Astrocyte (in vitro differentiated cells and primary cell): ENCODE data around the gene ARID3B. TPM values are rescaled to one million over a fixed set of nuclear protein-coding genes. Genes with fewer than 3 reads are reported as not detected.

ENCODE experiments used
- DNase-seq: peaks from one replicate; pipeline ENCODE4 v3.0.0-alpha.2; 2010; ENCODE audit warnings: low read depth
- FAIRE-seq: peaks from 2 replicates; lab custom pipeline; 2011; peaks lifted over from hg19 to GRCh38; lab: Jason Lieb, UNC
- H2AFZ ChIP-seq: 2 replicates; pipeline ENCODE4 v1.6.0; 2012; ENCODE audit warnings: low read depth, low read length, inconsistent platforms
- H3K27ac ChIP-seq: 2 replicates; pipeline ENCODE4 v1.5.1; 2011; ENCODE audit warnings: low read depth, low read length, inconsistent platforms
- H3K27me3 ChIP-seq: 2 replicates; pipeline ENCODE4 v1.6.0; 2011; ENCODE audit warnings: low read length, inconsistent platforms; ENCODE audit not compliant: insufficient read depth
- H3K36me3 ChIP-seq: 2 replicates; pipeline ENCODE4 v1.5.1; 2011; ENCODE audit warnings: low read length, inconsistent platforms; ENCODE audit not compliant: insufficient read depth
- H3K4me1 ChIP-seq: 2 replicates; pipeline ENCODE4 v1.5.1; 2011; ENCODE audit warnings: low read length, inconsistent platforms; ENCODE audit not compliant: insufficient read depth
- H3K4me2 ChIP-seq: 2 replicates; pipeline ENCODE4 v1.6.0; 2012; ENCODE audit warnings: low read length, inconsistent platforms
- H3K4me3 ChIP-seq: 2 replicates; pipeline ENCODE4 v1.5.1; 2011; ENCODE audit warnings: low read depth, mild to moderate bottlenecking, low read length, inconsistent platforms; ENCODE audit not compliant: insufficient read depth
- H3K79me2 ChIP-seq: 2 replicates; pipeline ENCODE4 v1.6.0; 2012; ENCODE audit warnings: mild to moderate bottlenecking, low read length, inconsistent platforms; ENCODE audit not compliant: insufficient read depth
- H3K9ac ChIP-seq: 2 replicates; pipeline ENCODE4 v1.6.0; 2012; ENCODE audit warnings: mild to moderate bottlenecking, low read length, inconsistent platforms
- H3K9me3 ChIP-seq: 2 replicates; pipeline ENCODE4 v1.5.1; 2012; ENCODE audit warnings: low read depth, mild to moderate bottlenecking, low read length, inconsistent platforms; ENCODE audit not compliant: insufficient read depth
- H4K20me1 ChIP-seq: 2 replicates; pipeline ENCODE4 v1.6.0; 2012; ENCODE audit warnings: low read length, inconsistent platforms; ENCODE audit not compliant: insufficient read depth
- H3K27ac Mint-ChIP-seq: one replicate; pipeline ENCODE4 v1.8.0; 2021; ENCODE audit warnings: mild to moderate bottlenecking, mixed read lengths; ENCODE audit not compliant: unreplicated experiment
- H3K27me3 Mint-ChIP-seq: one replicate; pipeline ENCODE4 v1.8.0; 2021; ENCODE audit warnings: low read depth, mixed read lengths; ENCODE audit not compliant: unreplicated experiment
- H3K36me3 Mint-ChIP-seq: one replicate; pipeline ENCODE4 v1.8.0; 2021; ENCODE audit warnings: low read depth, mixed read lengths; ENCODE audit not compliant: unreplicated experiment
- H3K4me1 Mint-ChIP-seq: one replicate; pipeline ENCODE4 v1.8.0; 2021; ENCODE audit warnings: low read depth, mixed read lengths; ENCODE audit not compliant: unreplicated experiment
- H3K4me3 Mint-ChIP-seq: one replicate; pipeline ENCODE4 v1.8.0; 2021; ENCODE audit warnings: mild to moderate bottlenecking, moderate library complexity, mixed read lengths; ENCODE audit not compliant: unreplicated experiment
- H3K9me3 Mint-ChIP-seq: one replicate; pipeline ENCODE4 v1.8.0; 2021; ENCODE audit warnings: mild to moderate bottlenecking, mixed read lengths; ENCODE audit not compliant: unreplicated experiment
- CTCF ChIP-seq: IDR thresholded peaks from 2 replicates; pipeline ENCODE4 v1.5.1; 2011; ENCODE audit warnings: low read depth, mild to moderate bottlenecking, inconsistent platforms, low read length, moderate library complexity; ENCODE audit not compliant: insufficient read depth
- EZH2 ChIP-seq: IDR thresholded peaks from 2 replicates; pipeline ENCODE4 v1.6.1; 2012; ENCODE audit warnings: mild to moderate bottlenecking, low read length, inconsistent platforms; ENCODE audit not compliant: insufficient read depth
- total RNA-seq: library from RNA; stranded (reverse); gene quantifications from 2 replicates; pipeline ENCODE4 v1.2.1, GENCODE V29; 2021

ARID3B gene
- total RNA-seq, 1 donor from 2014 or later = 18.5 TPM

GRCh38 chr15:74542166-74543042 lies 1.4 kb downstream of the ARID3B start:
- Histone ChIP-seq H3K27ac (no peak overlapping the region), H2AFZ (no peak overlapping the region), H3K9ac (no peak overlapping the region), H3K79me2 (peaks cover 12% of the 10 kb centered on the region), H3K4me2 (peak overlapping the region; percentile 91), H3K36me3 (peaks cover 4% of the 10 kb centered on the region), H3K27me3 (no peaks in the 10 kb centered on the region), H3K9me3 (no peaks in the 10 kb centered on the region), H3K4me3 (peak overlapping the region; percentile 78), H3K4me1 (peaks cover 20% of the 10 kb centered on the region), H4K20me1 (peaks cover 47% of the 10 kb centered on the region)
- peaks cover 28% of the 10 kb centered on the region for H3K4me1 Mint-ChIP-seq
- H3K27me3 Mint-ChIP-seq = peaks cover 9% of the 10 kb centered on the region
- peaks cover 4% of the 10 kb centered on the region for H3K36me3 Mint-ChIP-seq
- FAIRE-seq (no peak), DNase-seq (no peak)
- peak overlapping the region; percentile 86 for H3K4me3 Mint-ChIP-seq
- no peaks in the 10 kb centered on the region for H3K9me3 Mint-ChIP-seq
- TF ChIP-seq CTCF = no peak
- no peak for TF ChIP-seq EZH2
- peak overlapping the region; percentile 12 for H3K27ac Mint-ChIP-seq

DNA sequence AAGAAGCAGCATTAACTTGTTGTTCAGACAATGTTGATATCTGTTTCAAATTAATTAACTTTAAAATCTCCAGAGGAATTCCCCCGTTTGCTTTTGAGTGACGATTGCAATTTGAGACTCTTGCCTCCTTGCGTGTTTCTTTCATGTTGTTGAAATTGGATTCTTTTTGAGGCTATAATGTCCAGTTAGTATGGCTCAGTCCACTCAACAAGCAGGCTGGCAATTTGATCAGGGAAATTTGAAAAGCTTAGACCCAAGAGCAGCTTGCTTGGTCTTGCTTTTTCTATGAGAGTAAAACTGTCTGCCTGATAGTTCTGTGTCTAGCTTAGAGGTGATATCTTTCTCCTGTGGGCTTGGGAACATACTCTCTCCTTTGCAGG lies 2.0 kb downstream of the ARID3B start:
- TF ChIP-seq EZH2 = no peak
- no peak for TF ChIP-seq CTCF
- Histone ChIP-seq H3K9me3 (no peaks in the 10 kb centered on the region), H4K20me1 (peaks cover 53% of the 10 kb centered on the region), H3K4me1 (peaks cover 20% of the 10 kb centered on the region), H3K9ac (no peak overlapping the region), H2AFZ (no peak overlapping the region), H3K79me2 (peaks cover 16% of the 10 kb centered on the region), H3K27ac (no peak overlapping the region), H3K27me3 (peaks cover 2% of the 10 kb centered on the region), H3K36me3 (peaks cover 4% of the 10 kb centered on the region), H3K4me3 (no peak overlapping the region), H3K4me2 (peak overlapping the region; percentile 6)
- Mint-ChIP-seq H3K4me3 (peak overlapping the region; percentile 32), H3K9me3 (no peaks in the 10 kb centered on the region), H3K4me1 (peaks cover 28% of the 10 kb centered on the region), H3K27ac (no peak overlapping the region), H3K36me3 (peaks cover 6% of the 10 kb centered on the region), H3K27me3 (peaks cover 12% of the 10 kb centered on the region)
- FAIRE-seq = no peak
- no peak for DNase-seq

- Mint-ChIP-seq H3K27me3 (peaks cover 17% of the 10 kb centered on the region), H3K4me1 (peaks cover 28% of the 10 kb centered on the region), H3K36me3 (peaks cover 8% of the 10 kb centered on the region), H3K27ac (no peak overlapping the region), H3K4me3 (peak overlapping the region; percentile 47), H3K9me3 (peaks cover under 1% of the 10 kb centered on the region)
- H3K36me3 ChIP-seq = peaks cover 4% of the 10 kb centered on the region
- no peak for DNase-seq
- peak overlapping the region; percentile 6 for H3K4me2 ChIP-seq
- no peak for TF ChIP-seq EZH2
- peak; percentile 7 for TF ChIP-seq CTCF
- no peaks in the 10 kb centered on the region for H3K9me3 ChIP-seq
- H3K27me3 ChIP-seq = peaks cover 8% of the 10 kb centered on the region
- peaks cover 20% of the 10 kb centered on the region for H3K4me1 ChIP-seq
- H3K27ac ChIP-seq = no peak overlapping the region
- no peak for FAIRE-seq
- no peak overlapping the region for H3K4me3 ChIP-seq
- no peak overlapping the region for H2AFZ ChIP-seq
- H3K9ac ChIP-seq = no peak overlapping the region
- H4K20me1 ChIP-seq = peaks cover 59% of the 10 kb centered on the region
- peaks cover 19% of the 10 kb centered on the region for H3K79me2 ChIP-seq
Measured at GRCh38 chr15:74543583-74543982, 2.6 kb downstream of the ARID3B start.
